Memory B cell (primary cell): ENCODE results near the gene NFYA.

Source experiments
- ATAC-seq: fragments of 150-1000 bp; cut with Tn5 transposase; 2 replicates; pipeline ENCODE4 v1.10.0; 2021; ENCODE audit warnings: low read depth, mild to moderate bottlenecking, moderate library complexity
- DNase-seq, 2 donors: peaks; one replicate each; pipeline ENCODE4 v3.0.0; 2022; ENCODE audit warnings: low spot score in 2 of 2
- H3K27ac Mint-ChIP-seq: one replicate; pipeline ENCODE4 v1.8.0; 2022; ENCODE audit warnings: mild to moderate bottlenecking, moderate library complexity, mixed read lengths
- H3K27me3 Mint-ChIP-seq: one replicate; pipeline ENCODE4 v1.8.0; 2022; ENCODE audit warnings: mixed read lengths
- H3K36me3 Mint-ChIP-seq: one replicate; pipeline ENCODE4 v1.8.0; 2022; ENCODE audit warnings: mild to moderate bottlenecking, mixed read lengths
- H3K4me1 Mint-ChIP-seq: one replicate; pipeline ENCODE4 v1.8.0; 2022; ENCODE audit warnings: mixed read lengths
- H3K4me3 Mint-ChIP-seq: one replicate; pipeline ENCODE4 v1.8.0; 2022; ENCODE audit warnings: mild to moderate bottlenecking, moderate library complexity, mixed read lengths
- H3K9me3 Mint-ChIP-seq: one replicate; pipeline ENCODE4 v1.8.0; 2022; ENCODE audit warnings: mixed read lengths

The NFYA gene

GRCh38 chr6:41072836-41073202, at the start of gene NFYA:
Gene NFYA (plus strand): TSS chr6:41072974. CDS start chr6:41079090, 6,116 bp downstream.
- Mint-ChIP-seq H3K9me3 (no peaks in the 10 kb centered on the region), H3K4me3 (peak within 1 kb of the TSS; percentile 97), H3K4me1 (peaks cover 27% of the 10 kb centered on the region), H3K27me3 (no peaks in the 10 kb centered on the region), H3K36me3 (peaks cover 4% of the 10 kb centered on the region), H3K27ac (peak within 1 kb of the TSS; percentile 98)
- DNase-seq, result no peak
- peak; percentile 61 for ATAC-seq

- H3K27ac Mint-ChIP-seq, result no peak overlapping the region
- peaks cover 5% of the 10 kb centered on the region for H3K9me3 Mint-ChIP-seq
- no peak for DNase-seq
- peaks cover 10% of the 10 kb centered on the region for H3K36me3 Mint-ChIP-seq
- H3K4me1 Mint-ChIP-seq, result peaks cover 10% of the 10 kb centered on the region
- H3K4me3 Mint-ChIP-seq, result no peak overlapping the region
- no peak for ATAC-seq
- H3K27me3 Mint-ChIP-seq, result peaks cover 5% of the 10 kb centered on the region
Measured at GRCh38 chr6:41023114-41023513, 49.7 kb upstream of the NFYA start.

GRCh38 chr6:41025966-41026530, 46.7 kb upstream of the NFYA start:
- peaks cover 19% of the 10 kb centered on the region for H3K4me1 Mint-ChIP-seq
- H3K36me3 Mint-ChIP-seq, result no peaks in the 10 kb centered on the region
- ATAC-seq (no peak), DNase-seq (no peak)
- H3K27me3 Mint-ChIP-seq, result no peaks in the 10 kb centered on the region
- H3K27ac Mint-ChIP-seq, result no peak overlapping the region
- no peaks in the 10 kb centered on the region for H3K9me3 Mint-ChIP-seq
- no peak overlapping the region for H3K4me3 Mint-ChIP-seq

DNA sequence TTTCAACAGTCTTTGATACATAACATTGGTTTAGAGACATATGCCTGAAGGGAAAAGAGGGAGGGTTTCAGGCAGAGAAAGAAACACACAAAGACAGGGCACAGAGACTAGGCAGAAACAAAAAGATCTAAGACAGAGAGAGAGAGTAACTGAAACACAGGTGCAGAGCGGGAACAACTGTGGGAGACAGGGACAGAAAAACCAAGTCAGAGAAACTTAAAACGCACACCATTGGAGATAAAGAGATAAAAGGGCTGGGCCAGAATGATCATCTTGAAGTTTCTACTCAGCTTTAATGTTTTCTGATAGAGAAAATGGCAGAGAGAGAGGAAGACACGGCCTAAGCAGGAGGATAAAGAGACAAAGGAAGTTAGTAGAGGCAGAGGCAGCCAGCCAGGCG, 45.5 kb upstream of the NFYA start:
- H3K36me3 Mint-ChIP-seq, result no peaks in the 10 kb centered on the region
- peak overlapping the region; percentile 2 for H3K27ac Mint-ChIP-seq
- no peak for DNase-seq
- ATAC-seq, result no peak
- peaks cover 21% of the 10 kb centered on the region for H3K4me1 Mint-ChIP-seq
- H3K27me3 Mint-ChIP-seq, result no peaks in the 10 kb centered on the region
- H3K4me3 Mint-ChIP-seq, result peak overlapping the region; percentile 85
- no peaks in the 10 kb centered on the region for H3K9me3 Mint-ChIP-seq

DNA sequence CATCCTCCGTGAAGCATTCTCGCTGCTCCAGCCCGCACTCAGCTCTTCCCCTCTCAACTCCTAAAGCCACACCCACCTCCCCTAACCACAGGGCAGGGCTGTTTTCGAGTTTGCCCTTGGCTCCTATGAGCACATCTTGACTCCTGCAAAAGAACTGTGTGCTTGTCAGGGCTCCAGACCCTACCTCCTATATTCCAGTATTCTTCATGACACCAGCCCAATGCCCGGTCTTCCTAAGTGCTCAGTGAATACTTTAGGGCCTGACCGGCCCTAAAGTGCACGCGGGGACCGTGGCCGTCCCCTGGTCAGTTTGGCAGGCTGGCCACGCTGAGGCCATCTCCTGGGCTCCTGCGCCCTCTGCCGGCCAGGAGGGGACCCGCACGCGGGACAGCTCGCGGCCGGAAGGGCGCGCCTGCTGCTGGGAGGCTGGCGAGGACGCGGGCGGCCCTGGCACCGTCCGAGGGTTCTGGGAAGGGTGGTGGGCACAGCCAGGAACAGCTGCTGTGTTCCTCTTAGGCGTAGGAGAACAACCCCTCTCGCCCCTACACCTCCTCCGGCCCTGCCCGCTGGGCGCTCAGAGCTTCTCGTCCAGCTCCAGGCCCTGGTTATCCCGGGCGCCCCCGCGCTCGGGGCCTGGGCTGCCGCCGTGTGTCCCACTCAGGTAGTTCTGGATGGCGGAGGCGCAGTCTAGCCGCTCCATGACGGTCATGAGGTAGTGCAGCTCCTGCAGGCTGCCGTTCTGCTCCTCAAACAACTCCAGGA, 44.8 kb upstream of the NFYA start:
- Mint-ChIP-seq H3K4me3 (peak overlapping the region; percentile 85), H3K27ac (peak overlapping the region; percentile 2), H3K36me3 (no peaks in the 10 kb centered on the region), H3K27me3 (no peaks in the 10 kb centered on the region), H3K4me1 (peaks cover 21% of the 10 kb centered on the region), H3K9me3 (no peaks in the 10 kb centered on the region)
- peak; percentile 87 for ATAC-seq
- peak; percentile 68 to 86 for DNase-seq

DNA sequence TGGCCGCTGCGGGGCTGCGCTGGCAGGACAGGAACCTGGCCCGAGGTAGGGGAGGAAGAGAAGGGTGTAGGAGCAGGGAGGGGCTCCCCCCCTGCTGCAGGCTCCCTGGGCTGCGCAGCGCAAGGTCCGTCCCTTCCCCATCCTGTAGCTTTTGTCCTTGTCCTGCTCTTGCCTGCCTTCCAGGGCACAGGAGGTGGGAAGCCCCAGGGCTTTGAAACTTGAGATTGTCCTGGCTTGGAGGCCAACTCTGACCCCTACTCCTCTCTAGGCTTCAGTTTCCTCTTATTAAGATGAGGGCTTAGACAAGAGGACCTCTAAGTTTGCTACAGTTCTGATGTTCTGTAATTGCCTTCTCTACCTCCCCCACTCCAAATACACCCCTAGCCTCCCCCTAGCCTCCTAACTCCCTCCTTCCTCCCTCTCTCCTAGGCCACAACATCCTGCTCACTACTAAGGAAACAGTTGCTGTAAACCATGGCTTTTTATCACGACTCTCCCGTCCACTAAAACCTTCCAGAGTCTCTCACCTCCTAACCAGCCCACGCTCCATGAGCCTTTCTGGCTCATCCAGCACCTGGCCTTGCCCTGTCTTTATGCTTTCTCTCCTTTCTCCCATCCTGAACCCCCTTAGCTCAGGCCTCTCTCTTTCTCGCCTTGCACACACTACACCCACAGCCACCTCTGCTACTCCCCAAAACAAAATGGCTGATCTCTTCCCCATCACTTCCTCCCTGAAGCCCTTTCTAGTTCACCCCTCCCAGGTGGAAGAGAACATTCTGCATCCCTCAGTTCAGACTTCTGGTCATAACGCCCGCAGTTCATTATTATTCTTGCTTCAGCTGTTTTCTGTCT, 44.0 kb upstream of the NFYA start:
- no peaks in the 10 kb centered on the region for H3K9me3 Mint-ChIP-seq
- no peaks in the 10 kb centered on the region for H3K27me3 Mint-ChIP-seq
- no peak for ATAC-seq
- no peak for DNase-seq
- H3K36me3 Mint-ChIP-seq, result no peaks in the 10 kb centered on the region
- H3K4me3 Mint-ChIP-seq, result peak overlapping the region; percentile 85
- H3K4me1 Mint-ChIP-seq, result peaks cover 21% of the 10 kb centered on the region
- no peak overlapping the region for H3K27ac Mint-ChIP-seq

- no peaks in the 10 kb centered on the region for H3K36me3 Mint-ChIP-seq
- ATAC-seq (no peak), DNase-seq (no peak)
- H3K27ac Mint-ChIP-seq, result no peak overlapping the region
- H3K27me3 Mint-ChIP-seq, result no peaks in the 10 kb centered on the region
- H3K4me3 Mint-ChIP-seq, result no peak overlapping the region
- H3K9me3 Mint-ChIP-seq, result no peaks in the 10 kb centered on the region
- H3K4me1 Mint-ChIP-seq, result peaks cover 12% of the 10 kb centered on the region
Measured at GRCh38 chr6:41032830-41033229, 39.9 kb upstream of the NFYA start.

- ATAC-seq (no peak), DNase-seq (no peak)
- H3K27ac Mint-ChIP-seq, result no peak overlapping the region
Measured at GRCh38 chr6:41033776-41034175, 39.0 kb upstream of the NFYA start.

GRCh38 chr6:41036186-41036585, 36.6 kb upstream of the NFYA start:
- no peak for ATAC-seq
- no peak for DNase-seq
- Mint-ChIP-seq H3K4me3 (no peak overlapping the region), H3K27me3 (no peaks in the 10 kb centered on the region), H3K27ac (no peak overlapping the region), H3K36me3 (no peaks in the 10 kb centered on the region), H3K4me1 (peaks cover under 1% of the 10 kb centered on the region), H3K9me3 (no peaks in the 10 kb centered on the region)

More at GRCh38 chr6:41033776-41034175, 39.0 kb upstream of the NFYA start:
- Mint-ChIP-seq H3K36me3 (no peaks in the 10 kb centered on the region), H3K27me3 (no peaks in the 10 kb centered on the region), H3K4me1 (peaks cover 9% of the 10 kb centered on the region), H3K4me3 (no peak overlapping the region), H3K9me3 (no peaks in the 10 kb centered on the region)

DNA sequence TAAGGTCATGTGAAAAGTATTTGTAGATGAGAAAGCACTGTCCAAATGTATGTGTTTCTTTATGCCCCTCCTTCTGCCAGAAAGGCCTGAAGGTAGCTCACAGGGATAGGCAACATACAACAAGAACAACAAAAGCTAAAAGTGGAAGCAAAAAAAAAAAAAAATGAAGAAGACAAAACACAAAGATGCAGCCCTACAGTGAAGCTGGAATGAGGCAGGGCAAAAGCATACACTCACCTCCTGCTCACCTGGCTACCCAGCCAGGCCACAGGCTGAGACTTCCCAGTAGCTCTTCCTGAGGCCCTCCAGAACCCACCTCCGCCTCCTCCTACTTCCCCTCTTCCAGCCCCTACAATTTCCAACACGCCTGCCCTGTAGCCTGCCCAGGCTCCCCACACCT, 36.2 kb upstream of the NFYA start:
- Mint-ChIP-seq H3K27me3 (no peaks in the 10 kb centered on the region), H3K27ac (no peak overlapping the region), H3K4me3 (no peak overlapping the region), H3K4me1 (no peaks in the 10 kb centered on the region), H3K9me3 (no peaks in the 10 kb centered on the region), H3K36me3 (no peaks in the 10 kb centered on the region)
- ATAC-seq (no peak), DNase-seq (no peak)

- H3K27ac Mint-ChIP-seq, result no peak overlapping the region
- ATAC-seq, result no peak
- H3K27me3 Mint-ChIP-seq, result no peaks in the 10 kb centered on the region
- H3K4me1 Mint-ChIP-seq, result no peaks in the 10 kb centered on the region
- H3K36me3 Mint-ChIP-seq, result no peaks in the 10 kb centered on the region
- DNase-seq, result no peak
- no peaks in the 10 kb centered on the region for H3K9me3 Mint-ChIP-seq
- H3K4me3 Mint-ChIP-seq, result no peak overlapping the region
Measured at GRCh38 chr6:41037107-41037900, 35.5 kb upstream of the NFYA start.

GRCh38 chr6:41038205-41038604, 34.6 kb upstream of the NFYA start:
- no peaks in the 10 kb centered on the region for H3K36me3 Mint-ChIP-seq
- no peaks in the 10 kb centered on the region for H3K9me3 Mint-ChIP-seq

GRCh38 chr6:41039060-41039998, 33.4 kb upstream of the NFYA start, which contains the start of gene UNC5CL:
Gene UNC5CL (minus strand): TSS chr6:41039221. CDS start chr6:41035074, 4,147 bp downstream.
- peak; percentile 38 to 40 for DNase-seq
- Mint-ChIP-seq H3K9me3 (no peaks in the 10 kb centered on the region), H3K36me3 (no peaks in the 10 kb centered on the region), H3K27ac (no peak within 1 kb of the TSS), H3K4me1 (no peaks in the 10 kb centered on the region), H3K4me3 (no peak within 1 kb of the TSS), H3K27me3 (no peaks in the 10 kb centered on the region)
- peak; percentile 63 for ATAC-seq

More at GRCh38 chr6:41038205-41038604, 34.6 kb upstream of the NFYA start:
- Mint-ChIP-seq H3K4me3 (no peak overlapping the region), H3K27ac (no peak overlapping the region), H3K27me3 (no peaks in the 10 kb centered on the region), H3K4me1 (no peaks in the 10 kb centered on the region)
- ATAC-seq (no peak), DNase-seq (no peak)
